ENCODE data around the gene GRM4. TPM values are rescaled to one million over a fixed set of nuclear protein-coding genes. Genes with fewer than 3 reads are reported as not detected.

The GRM4 gene
- total RNA-seq, 2 donors from 2014 or later: 0.07 TPM; not detected in 1

- TF ChIP-seq, protein P1, sequence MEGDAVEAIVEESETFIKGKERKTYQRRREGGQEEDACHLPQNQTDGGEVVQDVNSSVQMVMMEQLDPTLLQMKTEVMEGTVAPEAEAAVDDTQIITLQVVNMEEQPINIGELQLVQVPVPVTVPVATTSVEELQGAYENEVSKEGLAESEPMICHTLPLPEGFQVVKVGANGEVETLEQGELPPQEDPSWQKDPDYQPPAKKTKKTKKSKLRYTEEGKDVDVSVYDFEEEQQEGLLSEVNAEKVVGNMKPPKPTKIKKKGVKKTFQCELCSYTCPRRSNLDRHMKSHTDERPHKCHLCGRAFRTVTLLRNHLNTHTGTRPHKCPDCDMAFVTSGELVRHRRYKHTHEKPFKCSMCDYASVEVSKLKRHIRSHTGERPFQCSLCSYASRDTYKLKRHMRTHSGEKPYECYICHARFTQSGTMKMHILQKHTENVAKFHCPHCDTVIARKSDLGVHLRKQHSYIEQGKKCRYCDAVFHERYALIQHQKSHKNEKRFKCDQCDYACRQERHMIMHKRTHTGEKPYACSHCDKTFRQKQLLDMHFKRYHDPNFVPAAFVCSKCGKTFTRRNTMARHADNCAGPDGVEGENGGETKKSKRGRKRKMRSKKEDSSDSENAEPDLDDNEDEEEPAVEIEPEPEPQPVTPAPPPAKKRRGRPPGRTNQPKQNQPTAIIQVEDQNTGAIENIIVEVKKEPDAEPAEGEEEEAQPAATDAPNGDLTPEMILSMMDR (IDR thresholded peaks at IDR 0.05): no peak
- Histone ChIP-seq H3K36me3 (no peaks in the 10 kb centered on the region), H3K4me3 (no peak overlapping the region), H3K27me3 (peaks cover 30% of the 10 kb centered on the region), H3K9ac (ENCODE audit: low read depth in 2 of 2, low read length in 2 of 2) (no peak overlapping the region), H3K9me3 (no peaks in the 10 kb centered on the region), H3K4me1 (no peaks in the 10 kb centered on the region), H3K27ac (no peak overlapping the region)
- intact Hi-C loops (cut with DNase I): no loop called here
- DNase-seq: no peak
These were observed 7.7 kb downstream of the GRM4 start for GRCh38 chr6:34138191-34138590.

GRCh38 chr6:34135541-34135940, 10.3 kb downstream of the GRM4 start:
- peaks cover 7% of the 10 kb centered on the region for H3K27me3 ChIP-seq
- H3K4me3 ChIP-seq: no peak overlapping the region
- no peak overlapping the region for H3K9ac ChIP-seq (ENCODE audit: low read depth in 2 of 2, low read length in 2 of 2)
- no peaks in the 10 kb centered on the region for H3K9me3 ChIP-seq
- TF ChIP-seq, protein P1 (IDR thresholded peaks at IDR 0.05): no peak
- intact Hi-C loops (cut with DNase I): no loop called here
- no peaks in the 10 kb centered on the region for H3K4me1 ChIP-seq
- DNase-seq: no peak
- no peak overlapping the region for H3K27ac ChIP-seq
- no peaks in the 10 kb centered on the region for H3K36me3 ChIP-seq

- no peaks in the 10 kb centered on the region for H3K4me1 ChIP-seq
These were observed 13.3 kb downstream of the GRM4 start for GRCh38 chr6:34132486-34133185.

DNA sequence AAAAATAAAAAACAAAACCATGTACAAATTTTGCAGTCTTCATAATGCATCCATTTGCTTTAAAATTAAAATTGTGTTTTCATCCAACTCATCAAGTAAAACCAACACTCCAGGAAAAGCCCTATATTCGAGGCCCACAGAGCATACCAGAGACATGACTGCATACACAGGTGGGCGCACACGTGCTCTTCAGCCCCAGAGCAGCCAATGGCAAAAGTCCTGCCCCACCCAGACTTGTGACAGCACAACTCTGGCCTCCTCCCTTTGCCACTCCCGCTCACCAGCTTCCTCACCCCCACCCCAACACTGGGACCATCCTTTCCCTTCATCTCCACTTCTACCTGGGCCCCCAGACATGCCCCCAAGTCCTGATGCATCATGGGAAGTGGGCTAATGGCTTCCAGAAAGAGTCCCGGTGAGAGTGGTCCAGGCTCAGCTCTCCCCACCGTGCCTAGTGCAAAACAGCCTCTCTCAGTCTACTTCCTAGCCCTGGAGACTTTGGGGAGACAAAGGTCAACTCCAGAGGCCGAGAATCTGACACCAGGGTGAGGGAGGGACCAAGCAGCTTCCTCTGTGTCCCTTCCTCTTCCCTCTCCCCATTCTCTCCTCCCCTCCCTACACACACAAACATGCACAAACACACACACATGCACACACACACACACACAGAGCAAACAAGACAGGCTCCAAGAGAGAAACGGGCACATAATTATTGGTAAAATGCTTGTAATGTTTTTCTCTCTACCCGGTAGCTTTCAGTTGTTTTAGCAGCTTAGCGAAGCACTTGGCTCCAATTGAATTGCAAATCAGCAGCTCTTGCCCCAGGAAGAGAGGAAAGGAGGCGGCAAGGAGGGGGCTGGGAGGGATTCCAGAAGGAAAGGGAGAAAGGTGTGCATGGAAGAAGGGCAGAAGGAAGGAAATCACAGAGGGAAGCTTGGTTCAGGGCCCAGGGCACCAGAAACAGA, 14.3 kb downstream of the GRM4 start:
- no peak overlapping the region for H3K27ac ChIP-seq
- H3K9ac ChIP-seq (ENCODE audit: low read depth in 2 of 2, low read length in 2 of 2): no peak overlapping the region
- no peaks in the 10 kb centered on the region for H3K36me3 ChIP-seq
- TF ChIP-seq, protein P1 (IDR thresholded peaks at IDR 0.05): no peak
- H3K27me3 ChIP-seq: no peaks in the 10 kb centered on the region
- H3K4me1 ChIP-seq: no peaks in the 10 kb centered on the region
- H3K4me3 ChIP-seq: no peak overlapping the region
- H3K9me3 ChIP-seq: no peaks in the 10 kb centered on the region
- DNase-seq: no peak
- intact Hi-C loops (cut with DNase I): no loop called here

More at GRCh38 chr6:34132486-34133185, 13.3 kb downstream of the GRM4 start:
- DNase-seq: no peak
- intact Hi-C loops (cut with DNase I): no loop called here
- H3K9me3 ChIP-seq: no peaks in the 10 kb centered on the region
- TF ChIP-seq, protein P1 (IDR thresholded peaks at IDR 0.05): no peak
- H3K36me3 ChIP-seq: no peaks in the 10 kb centered on the region
- no peak overlapping the region for H3K4me3 ChIP-seq
- H3K27ac ChIP-seq: no peak overlapping the region
- H3K27me3 ChIP-seq: no peaks in the 10 kb centered on the region
- H3K9ac ChIP-seq (ENCODE audit: low read depth in 2 of 2, low read length in 2 of 2): no peak overlapping the region

- TF ChIP-seq, protein P1 (IDR thresholded peaks at IDR 0.05): no peak
- Histone ChIP-seq H3K36me3 (no peaks in the 10 kb centered on the region), H3K9ac (ENCODE audit: low read depth in 2 of 2, low read length in 2 of 2) (no peak overlapping the region), H3K9me3 (no peaks in the 10 kb centered on the region), H3K4me1 (no peaks in the 10 kb centered on the region), H3K27ac (no peak overlapping the region), H3K4me3 (no peak overlapping the region), H3K27me3 (no peaks in the 10 kb centered on the region)
- DNase-seq: no peak
- intact Hi-C loops (cut with DNase I): no loop called here
These were observed 15.0 kb downstream of the GRM4 start for GRCh38 chr6:34130862-34131261.

All from colonic mucosa (tissue), 4 donors.